GM21717 (cell line): ENCODE results near the gene NUDT8.
"Not testable (repeated sequence)": the region's sequence is repeated elsewhere in the genome, so short reads cannot be mapped to it uniquely, and the experiment has no call there.

ENCODE experiments used
- ATAC-seq: cut with Tn5 transposase; IDR thresholded peaks from one replicate; pipeline ENCODE4 v1.9.1; 2021; ENCODE audit warnings: mild to moderate bottlenecking, moderate library complexity; ENCODE audit not compliant: unreplicated experiment

The NUDT8 gene

GRCh38 chr11:67660752-67661151 lies 31.0 kb upstream of the NUDT8 start:
- ATAC-seq, result not testable (repeated sequence)

- ATAC-seq, result not testable (repeated sequence)
These were observed 30.0 kb upstream of the NUDT8 start for GRCh38 chr11:67659651-67660165.

- ATAC-seq, result no peak
These were observed 27.6 kb upstream of the NUDT8 start for GRCh38 chr11:67657300-67657699.

GRCh38 chr11:67656278-67656922 lies 26.7 kb upstream of the NUDT8 start:
- ATAC-seq, result no peak

GRCh38 chr11:67654225-67654624 lies 24.5 kb upstream of the NUDT8 start:
- no peak for ATAC-seq

- no peak for ATAC-seq
These were observed 23.5 kb upstream of the NUDT8 start for GRCh38 chr11:67652965-67653845.

GRCh38 chr11:67651976-67652781 lies 22.4 kb upstream of the NUDT8 start:
- ATAC-seq, result no peak

- no peak for ATAC-seq
These were observed 20.1 kb upstream of the NUDT8 start for GRCh38 chr11:67649634-67650510.

- no peak for ATAC-seq
These were observed 19.3 kb upstream of the NUDT8 start for GRCh38 chr11:67648796-67649613.

- no peak for ATAC-seq
These were observed 18.5 kb upstream of the NUDT8 start for GRCh38 chr11:67648140-67648795.

GRCh38 chr11:67647471-67647870 lies 17.7 kb upstream of the NUDT8 start:
- ATAC-seq, result no peak

- no peak for ATAC-seq
These were observed 17.0 kb upstream of the NUDT8 start for GRCh38 chr11:67646535-67647336.

GRCh38 chr11:67645521-67646461 lies 16.1 kb upstream of the NUDT8 start:
- ATAC-seq, result no peak

GRCh38 chr11:67644472-67645418 lies 15.0 kb upstream of the NUDT8 start:
- no peak for ATAC-seq

GRCh38 chr11:67644042-67644441 lies 14.3 kb upstream of the NUDT8 start:
- ATAC-seq, result no peak
